Suprapubic skin (tissue), 4 donors: ENCODE measurements around the gene TMEM250. TPM values are rescaled to one million over a fixed set of nuclear protein-coding genes. Genes with fewer than 3 reads are reported as not detected.

Experiments
- DNase-seq, 2 donors: peaks; one replicate each; pipeline ENCODE4 v3.0.0-alpha.2; 2019; ENCODE audit warnings: low spot score in 2 of 2
- H3K27ac ChIP-seq: fragments of 200-600 bp; sonication (generic); one replicate; pipeline ENCODE4 v1.5.1; 2019
- H3K27me3 ChIP-seq: fragments of 200-600 bp; sonication (generic); one replicate; pipeline ENCODE4 v1.5.1; 2019
- H3K36me3 ChIP-seq: fragments of 200-600 bp; sonication (generic); one replicate; pipeline ENCODE4 v1.5.1; 2019
- H3K4me1 ChIP-seq: fragments of 200-600 bp; sonication (generic); one replicate; pipeline ENCODE4 v1.5.1; 2019
- H3K4me3 ChIP-seq: fragments of 200-600 bp; sonication (generic); one replicate; pipeline ENCODE4 v1.5.1; 2019; ENCODE audit warnings: mild to moderate bottlenecking
- H3K9me3 ChIP-seq: fragments of 200-600 bp; sonication (generic); one replicate; pipeline ENCODE4 v1.5.1; 2019
- CTCF ChIP-seq, 2 donors: fragments of 200-600 bp in 1 of 2; fragments of 450-650 bp in 1 of 2; sonication (generic) in 1 of 2; IDR thresholded peaks; one replicate each; pipeline ENCODE4 v1.5.1; 2016 to 2019; ENCODE audit warnings: antibody characterized with exemption in 2 of 2, mild to moderate bottlenecking in 1 of 2, moderate library complexity in 1 of 2
- EP300 ChIP-seq: sonication (generic); formaldehyde crosslinking; IDR thresholded peaks from one replicate; pipeline ENCODE4 v1.6.1; 2017; ENCODE audit warnings: antibody characterized with exemption
- POLR2A ChIP-seq, 2 donors: fragments of 450-650 bp; IDR thresholded peaks; one replicate each; pipeline ENCODE4 v1.6.1; 2017; ENCODE audit warnings: antibody characterized with exemption in 2 of 2, mild to moderate bottlenecking in 2 of 2, moderate library complexity in 2 of 2
- POLR2AphosphoS5 ChIP-seq, 3 donors: sonication (generic); formaldehyde crosslinking; IDR thresholded peaks; one replicate each; pipeline ENCODE4 v1.6.1; 2017; ENCODE audit warnings: antibody characterized with exemption in 3 of 3
- WGBS: methylation state at CpG from one replicate; pipeline ENCODE4 v1.1.5; 2018; 5-methylcytosine and 5-hydroxymethylcytosine counted together
- total RNA-seq, 4 donors: library from RNA; depleted of rRNA; stranded (reverse); fragments of >200 nt; gene quantifications; one replicate each; pipeline ENCODE4 v1.1.0, GENCODE V29; 2016

The TMEM250 gene
- total RNA-seq, 4 donors from 2014 or later: 37.0 to 66.9 (median 57.8) TPM

- Histone ChIP-seq H3K27me3 (no peaks in the 10 kb centered on the region), H3K4me3 (no peak overlapping the region), H3K9me3 (no peaks in the 10 kb centered on the region), H3K27ac (no peak overlapping the region), H3K4me1 (peaks cover 59% of the 10 kb centered on the region), H3K36me3 (peaks cover 5% of the 10 kb centered on the region)
- no peak for TF ChIP-seq CTCF (IDR thresholded peaks at IDR 0.05)
- TF ChIP-seq POLR2A (IDR thresholded peaks at IDR 0.05): no peak
- TF ChIP-seq EP300: no peak
- no peak for TF ChIP-seq POLR2AphosphoS5 (IDR thresholded peaks at IDR 0.05)
- DNase-seq: peak in 1 of 2 donors; percentile 62
- 91% methylated on average over 7 of the region's 24 CpGs for WGBS
These were observed 32.3 kb downstream of the TMEM250 start for GRCh38 chr9:136086213-136086881.

- Histone ChIP-seq H3K4me1 (peaks cover 59% of the 10 kb centered on the region), H3K27ac (no peak overlapping the region), H3K4me3 (no peak overlapping the region), H3K27me3 (no peaks in the 10 kb centered on the region), H3K9me3 (no peaks in the 10 kb centered on the region), H3K36me3 (peaks cover 5% of the 10 kb centered on the region)
- TF ChIP-seq EP300 (no peak), POLR2AphosphoS5 (IDR thresholded peaks at IDR 0.05) (no peak), CTCF (IDR thresholded peaks at IDR 0.05) (no peak), POLR2A (IDR thresholded peaks at IDR 0.05) (no peak)
- no peak for DNase-seq
- WGBS: 45% methylated on average over 4 of the region's 16 CpGs
These were observed 32.9 kb downstream of the TMEM250 start for GRCh38 chr9:136085815-136086212.

GRCh38 chr9:136084063-136084944 lies 34.4 kb downstream of the TMEM250 start:
- Histone ChIP-seq H3K4me1 (peaks cover 51% of the 10 kb centered on the region), H3K36me3 (peaks cover 5% of the 10 kb centered on the region), H3K4me3 (no peak overlapping the region), H3K27me3 (no peaks in the 10 kb centered on the region), H3K27ac (no peak overlapping the region), H3K9me3 (no peaks in the 10 kb centered on the region)
- DNase-seq: no peak
- TF ChIP-seq CTCF (IDR thresholded peaks at IDR 0.05) (no peak), POLR2AphosphoS5 (IDR thresholded peaks at IDR 0.05) (no peak), POLR2A (IDR thresholded peaks at IDR 0.05) (no peak), EP300 (no peak)
- WGBS: 89% methylated on average over 23 of the region's 33 CpGs

- TF ChIP-seq POLR2A (IDR thresholded peaks at IDR 0.05): no peak
- no peak for TF ChIP-seq POLR2AphosphoS5 (IDR thresholded peaks at IDR 0.05)
- TF ChIP-seq CTCF (IDR thresholded peaks at IDR 0.05): no peak
- no peak for TF ChIP-seq EP300
- Histone ChIP-seq H3K4me3 (no peak overlapping the region), H3K27me3 (no peaks in the 10 kb centered on the region), H3K4me1 (peaks cover 48% of the 10 kb centered on the region), H3K27ac (no peak overlapping the region), H3K36me3 (peaks cover 5% of the 10 kb centered on the region), H3K9me3 (no peaks in the 10 kb centered on the region)
- WGBS: 89% methylated on average over 24 of the region's 24 CpGs
- peak in 1 of 2 donors; percentile 43 for DNase-seq
These were observed 35.1 kb downstream of the TMEM250 start for GRCh38 chr9:136083558-136084062.
